Measurements from ENCODE around the gene TWIST2. TPM values are rescaled to one million over a fixed set of nuclear protein-coding genes. Genes with fewer than 3 reads are reported as not detected.

The TWIST2 gene
- total RNA-seq, 1 experiment from 2014 or later: not detected

GRCh38 chr2:238912916-238913875 lies 65.3 kb downstream of the TWIST2 start:
- peaks cover 21% of the 10 kb centered on the region for H3K27me3 ChIP-seq (replicated peaks; ENCODE audit: insufficient read depth, low read depth, low read length, poor library complexity)
- ChIA-PET POLR2A (ENCODE audit: low non-redundant PET) (no interaction called here), CTCF (no interaction called here)
- TF ChIP-seq CTCF (conservative IDR thresholded peaks at IDR 0.05; ENCODE audit: low read depth, low read length) (no peak), EZH2 (IDR thresholded peaks at IDR 0.05; ENCODE audit: borderline replicate concordance, low read depth, low read length, poor library complexity, severe bottlenecking) (no peak)
- BruUV-seq (replicated peaks): no TSS peak
- no peaks in the 10 kb centered on the region for H3K9me3 ChIP-seq (ENCODE audit: low read depth, low read length, poor library complexity, severe bottlenecking)
- H3K36me3 ChIP-seq (ENCODE audit: insufficient read depth, low read length, poor library complexity, severe bottlenecking): no peaks in the 10 kb centered on the region
- no peak overlapping the region for H3K27ac ChIP-seq (ENCODE audit: low read depth, low read length, poor library complexity, severe bottlenecking)
- no peaks in the 10 kb centered on the region for H3K4me1 ChIP-seq (ENCODE audit: insufficient read depth, low read length, poor library complexity, severe bottlenecking)
- no peak for DNase-seq (ENCODE audit: low spot score)
- H3K4me3 ChIP-seq (ENCODE audit: low read depth, low read length, poor library complexity, severe bottlenecking): no peak overlapping the region
- intact Hi-C loops (cut with micrococcal nuclease; ENCODE audit: unreplicated experiment): no loop called here

GRCh38 chr2:238913931-238914647 lies 66.2 kb downstream of the TWIST2 start:
- CTCF ChIA-PET: no interaction called here
- Histone ChIP-seq H3K4me3 (ENCODE audit: low read depth, low read length, poor library complexity, severe bottlenecking) (no peak overlapping the region), H3K36me3 (ENCODE audit: insufficient read depth, low read length, poor library complexity, severe bottlenecking) (no peaks in the 10 kb centered on the region), H3K4me1 (ENCODE audit: insufficient read depth, low read length, poor library complexity, severe bottlenecking) (no peaks in the 10 kb centered on the region), H3K9me3 (ENCODE audit: low read depth, low read length, poor library complexity, severe bottlenecking) (no peaks in the 10 kb centered on the region), H3K27me3 (replicated peaks; ENCODE audit: insufficient read depth, low read depth, low read length, poor library complexity) (peaks cover 21% of the 10 kb centered on the region), H3K27ac (ENCODE audit: low read depth, low read length, poor library complexity, severe bottlenecking) (no peak overlapping the region)
- intact Hi-C loops (cut with micrococcal nuclease; ENCODE audit: unreplicated experiment): no loop called here
- no TSS peak for BruUV-seq (replicated peaks)
- TF ChIP-seq EZH2 (IDR thresholded peaks at IDR 0.05; ENCODE audit: borderline replicate concordance, low read depth, low read length, poor library complexity, severe bottlenecking) (no peak), CTCF (conservative IDR thresholded peaks at IDR 0.05; ENCODE audit: low read depth, low read length) (no peak)
- no peak for DNase-seq (ENCODE audit: low spot score)
- POLR2A ChIA-PET (ENCODE audit: low non-redundant PET): no interaction called here

- CTCF ChIA-PET: no interaction called here
- DNase-seq (ENCODE audit: low spot score): no peak
- no TSS peak for BruUV-seq (replicated peaks)
Observed at GRCh38 chr2:238914648-238915015, 66.7 kb downstream of the TWIST2 start.

More at GRCh38 chr2:238914648-238915015, 66.7 kb downstream of the TWIST2 start:
- H3K27me3 ChIP-seq (replicated peaks; ENCODE audit: insufficient read depth, low read depth, low read length, poor library complexity): peaks cover 21% of the 10 kb centered on the region
- POLR2A ChIA-PET (ENCODE audit: low non-redundant PET): no interaction called here
- no peak overlapping the region for H3K4me3 ChIP-seq (ENCODE audit: low read depth, low read length, poor library complexity, severe bottlenecking)
- intact Hi-C loops (cut with micrococcal nuclease; ENCODE audit: unreplicated experiment): no loop called here
- H3K4me1 ChIP-seq (ENCODE audit: insufficient read depth, low read length, poor library complexity, severe bottlenecking): no peaks in the 10 kb centered on the region
- no peaks in the 10 kb centered on the region for H3K9me3 ChIP-seq (ENCODE audit: low read depth, low read length, poor library complexity, severe bottlenecking)
- no peak overlapping the region for H3K27ac ChIP-seq (ENCODE audit: low read depth, low read length, poor library complexity, severe bottlenecking)
- H3K36me3 ChIP-seq (ENCODE audit: insufficient read depth, low read length, poor library complexity, severe bottlenecking): no peaks in the 10 kb centered on the region
- TF ChIP-seq EZH2 (IDR thresholded peaks at IDR 0.05; ENCODE audit: borderline replicate concordance, low read depth, low read length, poor library complexity, severe bottlenecking) (no peak), CTCF (conservative IDR thresholded peaks at IDR 0.05; ENCODE audit: low read depth, low read length) (no peak)
